GM23338 (cell line): ENCODE data around the gene NME4. TPM values are rescaled to one million over a fixed set of nuclear protein-coding genes. Genes with fewer than 3 reads are reported as not detected.
"Not testable (repeated sequence)": the region's sequence is repeated elsewhere in the genome, so short reads cannot be mapped to it uniquely, and the experiment has no call there.

Experiments used
- ATAC-seq: fragments of 200-7000 bp; cut with Tn5 transposase; 3 replicates; pipeline ENCODE4 v1.9.1; 2020
- DNase-seq: peaks from one replicate; pipeline ENCODE4 v3.0.0-alpha.2; 2015; ENCODE audit warnings: low spot score
- H2AFZ ChIP-seq: fragments of 200-600 bp; sonication (generic); 2 replicates; pipeline ENCODE4 v1.8.0; 2016; ENCODE audit warnings: antibody characterized with exemption, mild to moderate bottlenecking, moderate library complexity
- H3F3A ChIP-seq: fragments of 200-600 bp; sonication (generic); replicated peaks from 2 replicates; pipeline ENCODE4 v1.8.0; 2017; ENCODE audit warnings: antibody characterized with exemption, mixed run types, low read depth
- H3K27ac ChIP-seq: fragments of 200-600 bp; sonication (generic); 2 replicates; pipeline ENCODE4 v1.6.1; 2016; ENCODE audit warnings: low read depth
- H3K27me3 ChIP-seq: fragments of 200-600 bp; sonication (generic); 2 replicates; pipeline ENCODE4 v1.8.0; 2016; ENCODE audit warnings: mild to moderate bottlenecking, mixed run types, moderate library complexity; ENCODE audit not compliant: insufficient read depth
- H3K36me3 ChIP-seq: fragments of 200-600 bp; sonication (generic); 2 replicates; pipeline ENCODE4 v1.8.0; 2016; ENCODE audit warnings: mild to moderate bottlenecking; ENCODE audit not compliant: insufficient read depth
- H3K4me1 ChIP-seq: fragments of 200-600 bp; sonication (generic); 2 replicates; pipeline ENCODE4 v1.8.0; 2016; ENCODE audit warnings: mild to moderate bottlenecking, moderate library complexity; ENCODE audit not compliant: insufficient read depth
- H3K4me2 ChIP-seq: fragments of 200-600 bp; sonication (generic); 2 replicates; pipeline ENCODE4 v1.7.1; 2017; ENCODE audit warnings: mixed run types
- H3K4me3 ChIP-seq: fragments of 200-600 bp; sonication (generic); 2 replicates; pipeline ENCODE4 v1.6.1; 2016; ENCODE audit warnings: mixed run types
- H3K79me2 ChIP-seq: fragments of 200-600 bp; sonication (generic); replicated peaks from 2 replicates; pipeline ENCODE4 v1.8.0; 2017; ENCODE audit warnings: mild to moderate bottlenecking; ENCODE audit not compliant: insufficient read depth
- H3K9me2 ChIP-seq: fragments of 200-600 bp; sonication (generic); 2 replicates; pipeline ENCODE4 v1.8.0; 2017; ENCODE audit not compliant: insufficient read depth
- H4K20me1 ChIP-seq: fragments of 200-600 bp; sonication (generic); replicated peaks from 2 replicates; pipeline ENCODE4 v1.8.0; 2017; ENCODE audit warnings: mild to moderate bottlenecking; ENCODE audit not compliant: insufficient read depth
- H3K27ac Mint-ChIP-seq: 2 replicates; pipeline ENCODE4 v1.8.0; 2020; ENCODE audit warnings: inconsistent platforms, mild to moderate bottlenecking, moderate library complexity, mixed read lengths
- H3K27me3 Mint-ChIP-seq: 3 replicates; pipeline ENCODE4 v1.8.0; 2022; ENCODE audit warnings: low read depth, mild to moderate bottlenecking, moderate library complexity, mixed read lengths, inconsistent platforms; ENCODE audit not compliant: insufficient read depth, poor library complexity
- H3K36me3 Mint-ChIP-seq: 3 replicates; pipeline ENCODE4 v1.8.0; 2021; ENCODE audit warnings: low read depth, mild to moderate bottlenecking, inconsistent platforms, moderate library complexity, mixed read lengths
- H3K4me1 Mint-ChIP-seq: 3 replicates; pipeline ENCODE4 v1.8.0; 2020; ENCODE audit warnings: mild to moderate bottlenecking, inconsistent platforms, mixed read lengths
- H3K4me3 Mint-ChIP-seq: 3 replicates; pipeline ENCODE4 v1.8.0; 2021; ENCODE audit warnings: moderate library complexity, mild to moderate bottlenecking, inconsistent platforms, mixed read lengths
- H3K9me3 Mint-ChIP-seq: 3 replicates; pipeline ENCODE4 v1.8.0; 2020; ENCODE audit warnings: moderate library complexity, mild to moderate bottlenecking, inconsistent platforms, mixed read lengths
- CREB1 ChIP-seq: fragments of 250-450 bp; sonication (Bioruptor Pico); IDR thresholded peaks from 2 replicates; pipeline ENCODE4 v1.5.0; 2020; ENCODE audit warnings: low read depth, mild to moderate bottlenecking, moderate library complexity
- CTCF ChIP-seq, 2 experiments: fragments of 200-600 bp in 1 of 2; sonication (generic) in 1 of 2; conservative IDR thresholded peaks; 2 replicates each; pipeline versions ENCODE4 v1.5.1 to v1.6.1; 2016 to 2017; ENCODE audit warnings: antibody characterized with exemption in 2 of 2, low read depth in 2 of 2, mild to moderate bottlenecking in 2 of 2, moderate library complexity in 1 of 2
- EZH2 ChIP-seq: fragments of 200-600 bp; sonication (generic); IDR thresholded peaks from one replicate; pipeline ENCODE4 v1.8.0; 2017; ENCODE audit warnings: antibody characterized with exemption, mild to moderate bottlenecking, low read depth; ENCODE audit not compliant: unreplicated experiment
- EZH2phosphoT487 ChIP-seq: fragments of 200-600 bp; sonication (generic); IDR thresholded peaks from one replicate; pipeline ENCODE4 v1.8.1; 2018; ENCODE audit warnings: antibody characterized with exemption; ENCODE audit not compliant: unreplicated experiment
- JUNB ChIP-seq: IDR thresholded peaks from one replicate; pipeline ENCODE4 v1.6.1; 2016; ENCODE audit warnings: antibody characterized with exemption; ENCODE audit not compliant: unreplicated experiment
- POLR2AphosphoS5 ChIP-seq: IDR thresholded peaks from 2 replicates; pipeline ENCODE4 v1.6.1; 2016; ENCODE audit warnings: antibody characterized with exemption, low read depth
- STAT1 ChIP-seq: IDR thresholded peaks from one replicate; pipeline ENCODE4 v1.6.1; 2016; ENCODE audit warnings: antibody characterized with exemption; ENCODE audit not compliant: unreplicated experiment
- ZNF114 ChIP-seq: fragments of 250-450 bp; sonication (Bioruptor Pico); IDR thresholded peaks from 2 replicates; pipeline ENCODE4 v1.5.0; 2020; ENCODE audit warnings: mild to moderate bottlenecking, moderate library complexity
- ZNF331 ChIP-seq: fragments of 250-450 bp; sonication (Bioruptor Pico); IDR thresholded peaks from 2 replicates; pipeline ENCODE4 v1.5.0; 2020; ENCODE audit warnings: low read depth, mild to moderate bottlenecking, moderate library complexity
- polyA plus RNA-seq: library from polyadenylated mRNA; unstranded; fragments of >200 nt; fragmentation: Nextera tagmentation; extraction: Ambion mirVana; gene quantifications from 2 replicates; pipeline ENCODE4 v1.2.1, GENCODE V29; 2016
- total RNA-seq: library from RNA; depleted of rRNA; stranded (reverse); fragments of >200 nt; shearing (Covaris generic); gene quantifications from 2 replicates; pipeline ENCODE4 v1.2.3, GENCODE V29; 2014
- TF ChIP-seq, protein P1 (sequence below): IDR thresholded peaks from one replicate; pipeline ENCODE4 v1.6.1; 2018; ENCODE audit warnings: antibody characterized with exemption; ENCODE audit not compliant: unreplicated experiment
- TF ChIP-seq, protein P2 (sequence below): IDR thresholded peaks from 2 replicates; pipeline ENCODE4 v1.6.1; 2016; ENCODE audit warnings: antibody characterized with exemption

NME4 gene
- total and polyA plus RNA-seq, 2 experiments from 2014 or later, result 249 to 511 TPM

GRCh38 chr16:387761-388666 lies 9.0 kb upstream of the NME4 start:
- not testable (repeated sequence) for H3K9me2 ChIP-seq, H3K4me3 ChIP-seq, H3K36me3 ChIP-seq, ATAC-seq, H3K4me2 ChIP-seq, DNase-seq, H3K27me3 ChIP-seq, H2AFZ ChIP-seq, H4K20me1 ChIP-seq, H3K4me3 Mint-ChIP-seq, H3K79me2 ChIP-seq
- Mint-ChIP-seq H3K9me3 (peaks cover 15% of the 10 kb centered on the region), H3K4me1 (peaks cover 42% of the 10 kb centered on the region), H3K27me3 (peaks cover 43% of the 10 kb centered on the region), H3K36me3 (peaks cover 21% of the 10 kb centered on the region; the same call in 2 of the 3 replicates), H3K27ac (peak overlapping the region; percentile 87; the same call in 1 of the 2 replicates)
- Histone ChIP-seq H3F3A (peaks cover 27% of the 10 kb centered on the region), H3K4me1 (peaks cover 32% of the 10 kb centered on the region), H3K27ac (peak overlapping the region; percentile 36; the same call in 1 of the 2 replicates)
- peak in 1 of 2 experiments; percentile 23; a peak in 3 of 4 replicates for TF ChIP-seq CTCF (conservative IDR thresholded peaks at IDR 0.05; ENCODE audit: low read depth in 2 of 2)

- no peak overlapping the region for H3K4me2 ChIP-seq
- Mint-ChIP-seq H3K9me3 (peaks cover 16% of the 10 kb centered on the region), H3K4me1 (peaks cover 29% of the 10 kb centered on the region), H3K27ac (no peak overlapping the region), H3K36me3 (peaks cover 20% of the 10 kb centered on the region; the same call in 2 of the 3 replicates), H3K4me3 (no peak overlapping the region), H3K27me3 (peaks cover 30% of the 10 kb centered on the region)
- H3K27me3 ChIP-seq, result no peaks in the 10 kb centered on the region
- H3K4me3 ChIP-seq, result no peak overlapping the region
- H3F3A ChIP-seq, result peaks cover 15% of the 10 kb centered on the region
- H4K20me1 ChIP-seq, result no peaks in the 10 kb centered on the region; the same call in 1 of the 2 replicates
- no peak overlapping the region for H2AFZ ChIP-seq
- no peaks in the 10 kb centered on the region for H3K9me2 ChIP-seq
- H3K4me1 ChIP-seq, result peaks cover 22% of the 10 kb centered on the region
- H3K27ac ChIP-seq, result no peak overlapping the region
- ATAC-seq (peak; percentile 32), DNase-seq (no peak)
- H3K79me2 ChIP-seq, result no peaks in the 10 kb centered on the region
- no peaks in the 10 kb centered on the region; the same call in 1 of the 2 replicates for H3K36me3 ChIP-seq
- TF ChIP-seq, protein P1, sequence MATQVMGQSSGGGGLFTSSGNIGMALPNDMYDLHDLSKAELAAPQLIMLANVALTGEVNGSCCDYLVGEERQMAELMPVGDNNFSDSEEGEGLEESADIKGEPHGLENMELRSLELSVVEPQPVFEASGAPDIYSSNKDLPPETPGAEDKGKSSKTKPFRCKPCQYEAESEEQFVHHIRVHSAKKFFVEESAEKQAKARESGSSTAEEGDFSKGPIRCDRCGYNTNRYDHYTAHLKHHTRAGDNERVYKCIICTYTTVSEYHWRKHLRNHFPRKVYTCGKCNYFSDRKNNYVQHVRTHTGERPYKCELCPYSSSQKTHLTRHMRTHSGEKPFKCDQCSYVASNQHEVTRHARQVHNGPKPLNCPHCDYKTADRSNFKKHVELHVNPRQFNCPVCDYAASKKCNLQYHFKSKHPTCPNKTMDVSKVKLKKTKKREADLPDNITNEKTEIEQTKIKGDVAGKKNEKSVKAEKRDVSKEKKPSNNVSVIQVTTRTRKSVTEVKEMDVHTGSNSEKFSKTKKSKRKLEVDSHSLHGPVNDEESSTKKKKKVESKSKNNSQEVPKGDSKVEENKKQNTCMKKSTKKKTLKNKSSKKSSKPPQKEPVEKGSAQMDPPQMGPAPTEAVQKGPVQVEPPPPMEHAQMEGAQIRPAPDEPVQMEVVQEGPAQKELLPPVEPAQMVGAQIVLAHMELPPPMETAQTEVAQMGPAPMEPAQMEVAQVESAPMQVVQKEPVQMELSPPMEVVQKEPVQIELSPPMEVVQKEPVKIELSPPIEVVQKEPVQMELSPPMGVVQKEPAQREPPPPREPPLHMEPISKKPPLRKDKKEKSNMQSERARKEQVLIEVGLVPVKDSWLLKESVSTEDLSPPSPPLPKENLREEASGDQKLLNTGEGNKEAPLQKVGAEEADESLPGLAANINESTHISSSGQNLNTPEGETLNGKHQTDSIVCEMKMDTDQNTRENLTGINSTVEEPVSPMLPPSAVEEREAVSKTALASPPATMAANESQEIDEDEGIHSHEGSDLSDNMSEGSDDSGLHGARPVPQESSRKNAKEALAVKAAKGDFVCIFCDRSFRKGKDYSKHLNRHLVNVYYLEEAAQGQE, result no peak
- TF ChIP-seq STAT1 (no peak), EZH2phosphoT487 (no peak), POLR2AphosphoS5 (no peak), EZH2 (no peak), ZNF331 (CRISPR knock-in tag) (no peak), ZNF114 (CRISPR knock-in tag) (no peak), JUNB (no peak), CREB1 (no peak)
- TF ChIP-seq, protein P2, sequence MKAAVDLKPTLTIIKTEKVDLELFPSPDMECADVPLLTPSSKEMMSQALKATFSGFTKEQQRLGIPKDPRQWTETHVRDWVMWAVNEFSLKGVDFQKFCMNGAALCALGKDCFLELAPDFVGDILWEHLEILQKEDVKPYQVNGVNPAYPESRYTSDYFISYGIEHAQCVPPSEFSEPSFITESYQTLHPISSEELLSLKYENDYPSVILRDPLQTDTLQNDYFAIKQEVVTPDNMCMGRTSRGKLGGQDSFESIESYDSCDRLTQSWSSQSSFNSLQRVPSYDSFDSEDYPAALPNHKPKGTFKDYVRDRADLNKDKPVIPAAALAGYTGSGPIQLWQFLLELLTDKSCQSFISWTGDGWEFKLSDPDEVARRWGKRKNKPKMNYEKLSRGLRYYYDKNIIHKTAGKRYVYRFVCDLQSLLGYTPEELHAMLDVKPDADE, result no peak
Observed at GRCh38 chr16:389352-389751, 7.6 kb upstream of the NME4 start.
